ENCODE results near the gene CCN5. TPM values are rescaled to one million over a fixed set of nuclear protein-coding genes. Genes with fewer than 3 reads are reported as not detected.

CCN5 gene
- total RNA-seq, 2 experiments from 2014 or later = not detected

- H3K27me3 Mint-ChIP-seq = peaks cover 16% of the 10 kb centered on the region
- POLR2A ChIA-PET = no interaction called here
- CTCF ChIA-PET = interaction anchor here (1.5 to 9.5 kb wide), 2 partner anchors 10 to 58 kb away, joined by 8 to 57 read pairs; no protein-coding TSS in a partner anchor
Measured at GRCh38 chr20:44742304-44743079, 27.3 kb downstream of the CCN5 start.

GRCh38 chr20:44743080-44743701 lies 28.0 kb downstream of the CCN5 start:
- CTCF ChIA-PET = interaction anchor here (1.5 to 9.5 kb wide), 2 partner anchors 10 to 59 kb away, joined by 8 to 57 read pairs; no protein-coding TSS in a partner anchor

More at GRCh38 chr20:44742304-44743079, 27.3 kb downstream of the CCN5 start:
- TF ChIP-seq CTCF (IDR thresholded peaks at IDR 0.05) = no peak
- H3K9me3 Mint-ChIP-seq = no peaks in the 10 kb centered on the region
- no peak overlapping the region for H3K4me3 Mint-ChIP-seq
- ATAC-seq = no peak
- H3K4me1 Mint-ChIP-seq (ENCODE audit: low read depth) = peaks cover 8% of the 10 kb centered on the region
- intact Hi-C loops (cut with micrococcal nuclease) = no loop called here
- H3K27ac Mint-ChIP-seq = no peak overlapping the region
- DNase-seq = no peak
- no peaks in the 10 kb centered on the region for H3K36me3 Mint-ChIP-seq (ENCODE audit: low read depth)

GRCh38 chr20:44743916-44744655 lies 28.9 kb downstream of the CCN5 start:
- TF ChIP-seq CTCF (IDR thresholded peaks at IDR 0.05) = no peak
- CTCF ChIA-PET = interaction anchor here (1.5 to 9.5 kb wide), 2 partner anchors 11 to 60 kb away, joined by 8 to 57 read pairs; no protein-coding TSS in a partner anchor
- Mint-ChIP-seq H3K9me3 (no peaks in the 10 kb centered on the region), H3K4me1 (ENCODE audit: low read depth) (peaks cover 8% of the 10 kb centered on the region), H3K4me3 (no peak overlapping the region), H3K27ac (no peak overlapping the region), H3K27me3 (peaks cover 16% of the 10 kb centered on the region), H3K36me3 (ENCODE audit: low read depth) (no peaks in the 10 kb centered on the region)
- intact Hi-C loops (cut with micrococcal nuclease) = no loop called here
- DNase-seq (no peak), ATAC-seq (no peak)
- POLR2A ChIA-PET = interaction anchor here (0.6 kb wide), 1 partner anchor 75 kb away, joined by 4 read pairs; no protein-coding TSS in a partner anchor

More at GRCh38 chr20:44743080-44743701, 28.0 kb downstream of the CCN5 start:
- Mint-ChIP-seq H3K4me3 (no peak overlapping the region), H3K4me1 (ENCODE audit: low read depth) (peaks cover 8% of the 10 kb centered on the region), H3K27me3 (peaks cover 16% of the 10 kb centered on the region), H3K36me3 (ENCODE audit: low read depth) (no peaks in the 10 kb centered on the region), H3K9me3 (no peaks in the 10 kb centered on the region), H3K27ac (no peak overlapping the region)
- POLR2A ChIA-PET = no interaction called here
- intact Hi-C loops (cut with micrococcal nuclease) = no loop called here
- DNase-seq = no peak
- no peak for TF ChIP-seq CTCF (IDR thresholded peaks at IDR 0.05)
- no peak for ATAC-seq

- POLR2A ChIA-PET = no interaction called here
- no peaks in the 10 kb centered on the region for H3K9me3 Mint-ChIP-seq
- H3K27ac Mint-ChIP-seq = no peak overlapping the region
- peaks cover 20% of the 10 kb centered on the region for H3K27me3 Mint-ChIP-seq
- DNase-seq = no peak
- H3K4me3 Mint-ChIP-seq = peak overlapping the region; percentile 41
- intact Hi-C loops (cut with micrococcal nuclease) = no loop called here
- H3K36me3 Mint-ChIP-seq (ENCODE audit: low read depth) = no peaks in the 10 kb centered on the region
- CTCF ChIA-PET = interaction anchor here (9.5 kb wide), 1 partner anchor 61 kb away, joined by 57 read pairs; no protein-coding TSS in a partner anchor
- no peak for ATAC-seq
- no peak for TF ChIP-seq CTCF (IDR thresholded peaks at IDR 0.05)
- H3K4me1 Mint-ChIP-seq (ENCODE audit: low read depth) = peaks cover 8% of the 10 kb centered on the region
Measured at GRCh38 chr20:44745122-44745597, 30.0 kb downstream of the CCN5 start.
